HTERT RPE-1 (cell line): ENCODE measurements around the gene ARHGAP42.
"Not testable (repeated sequence)": the region's sequence is repeated elsewhere in the genome, so short reads cannot be mapped to it uniquely, and the experiment has no call there.

Source experiments
- in situ Hi-C: fragments of 300-500 bp; cut with MboI; formaldehyde crosslinking; loops from 4 replicates; pipeline ENCODE4 v1.14.3; 2020; ENCODE audit warnings: low sequenced_read_pairs

Gene ARHGAP42

DNA sequence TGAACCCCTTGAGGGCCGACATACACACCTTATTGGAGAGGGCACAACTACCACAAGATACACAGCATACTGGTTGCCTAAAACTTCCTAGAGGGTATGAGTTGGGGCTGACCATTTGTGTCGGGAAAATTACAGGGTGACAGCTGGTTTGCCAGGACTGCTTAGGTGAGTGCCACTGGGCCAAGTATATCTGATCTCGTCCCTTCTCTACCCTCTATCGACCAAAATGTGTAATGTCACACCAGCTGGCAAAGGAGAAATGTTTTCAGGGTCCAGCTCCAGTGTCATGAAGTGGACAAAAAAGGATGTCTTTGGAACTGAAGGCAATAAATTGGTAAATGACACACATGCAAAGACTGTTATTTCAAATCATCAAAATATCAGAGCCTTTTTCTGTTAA lies 316.4 kb downstream of the ARHGAP42 start:
- in situ Hi-C loops = no loop called here

DNA sequence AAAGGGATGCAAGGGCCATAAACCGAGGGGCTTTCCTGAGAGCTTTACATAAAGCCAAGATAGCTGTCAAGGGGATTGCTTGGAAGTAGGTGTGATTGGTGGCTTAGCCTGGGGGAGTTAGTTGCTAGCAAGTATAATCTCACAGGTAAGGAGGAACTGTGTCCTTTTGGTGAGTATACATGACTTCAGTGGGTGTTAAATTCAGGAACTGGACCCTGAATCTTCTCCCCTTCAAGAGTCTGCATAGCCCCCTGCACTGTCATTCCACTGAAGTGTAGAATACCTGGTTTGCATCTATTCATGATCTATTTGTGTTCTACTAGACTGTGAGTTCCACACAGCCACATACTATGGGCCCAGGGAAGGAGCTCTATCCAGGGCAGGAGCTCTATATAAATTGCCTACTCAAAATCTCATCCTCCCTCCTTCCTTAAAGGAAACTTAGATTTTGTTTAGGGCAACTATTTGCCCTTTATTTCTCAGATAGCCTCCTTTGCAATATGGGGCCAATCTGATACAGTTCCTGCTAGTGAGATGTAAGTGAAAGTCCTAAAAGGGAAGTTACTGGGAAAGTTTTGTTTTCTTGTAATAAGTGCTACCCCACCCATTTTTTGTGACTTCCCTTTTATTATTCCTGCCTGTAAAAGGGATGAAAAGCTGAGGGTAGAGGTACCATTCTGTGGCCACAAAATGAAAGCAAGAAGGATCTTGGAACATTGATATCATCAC lies 322.0 kb downstream of the ARHGAP42 start:
- in situ Hi-C loops = no loop called here

DNA sequence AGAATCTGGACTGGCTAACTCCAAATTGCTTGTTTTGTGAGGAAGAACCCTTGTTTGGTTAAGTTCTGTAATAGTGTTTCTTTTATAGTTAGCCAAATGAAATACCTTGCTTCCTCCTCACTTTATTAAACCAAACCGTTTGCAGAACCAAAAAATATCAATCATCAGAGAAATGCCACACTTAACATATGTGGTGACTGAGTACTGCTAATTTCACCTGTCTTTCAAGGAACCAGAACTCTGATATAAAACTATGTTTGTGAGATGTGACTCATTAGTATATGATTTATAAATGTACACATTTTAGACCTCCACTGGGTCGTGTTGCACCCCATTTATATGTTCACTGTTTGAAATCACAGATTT lies 322.6 kb downstream of the ARHGAP42 start:
- in situ Hi-C loops = no loop called here

DNA sequence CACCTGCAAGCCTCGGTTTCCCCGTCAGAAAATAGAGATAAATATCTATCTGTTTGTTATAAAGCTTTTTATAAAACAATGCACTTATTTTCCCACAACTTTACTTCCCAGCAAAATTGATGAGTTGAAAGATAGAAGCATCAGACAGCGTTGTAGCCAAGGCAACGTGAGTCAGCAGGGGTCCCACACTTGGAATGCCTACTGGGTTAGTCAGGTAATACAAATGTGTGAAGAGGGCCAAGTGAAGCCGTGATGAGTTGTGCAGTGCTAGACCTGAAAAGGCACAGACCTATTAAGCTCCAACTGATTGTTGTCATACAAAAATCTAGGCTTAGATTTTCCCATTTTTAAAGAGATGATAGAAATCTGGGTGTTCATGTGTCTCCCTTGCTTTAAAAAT lies 323.8 kb downstream of the ARHGAP42 start:
- in situ Hi-C loops = no loop called here

DNA sequence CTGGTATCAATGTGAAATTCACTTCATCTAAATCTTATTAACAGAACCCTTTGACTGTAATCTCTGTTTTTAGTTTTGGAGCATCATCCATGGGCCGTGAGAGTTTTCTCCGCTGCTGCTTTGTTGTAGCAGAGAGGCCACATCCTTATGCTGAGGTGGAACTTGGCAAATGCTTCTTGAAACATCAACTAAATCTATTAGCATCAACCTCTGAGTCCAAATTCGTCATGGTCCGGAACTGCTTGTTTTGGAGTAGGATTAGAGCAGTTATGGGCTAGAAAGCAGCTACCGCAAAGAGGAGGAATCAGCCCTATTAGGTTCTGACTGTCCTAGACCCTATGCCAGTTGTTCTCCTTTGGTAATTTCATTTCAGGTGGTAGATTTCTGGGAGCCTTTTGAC lies 324.8 kb downstream of the ARHGAP42 start:
- in situ Hi-C loops = no loop called here

DNA sequence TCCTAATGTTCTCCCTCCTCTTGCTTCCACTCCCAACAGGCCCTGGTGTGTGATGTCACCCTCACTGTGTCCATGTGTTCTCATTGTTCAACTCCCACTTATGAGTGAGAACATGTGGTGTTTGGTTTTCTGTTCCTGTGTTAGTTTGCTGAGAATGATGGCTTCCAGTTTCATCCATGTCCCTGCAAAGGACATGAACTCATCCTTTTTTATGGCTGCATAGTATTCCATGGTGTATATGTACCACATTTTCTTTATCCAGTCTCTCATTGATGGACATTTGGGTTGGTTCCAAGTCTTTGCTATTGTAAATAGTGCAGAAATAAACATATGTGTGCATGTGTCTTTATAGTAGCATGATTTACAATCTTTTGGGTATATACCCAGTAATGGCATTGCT lies 326.6 kb downstream of the ARHGAP42 start:
- in situ Hi-C loops = not testable (repeated sequence)

DNA sequence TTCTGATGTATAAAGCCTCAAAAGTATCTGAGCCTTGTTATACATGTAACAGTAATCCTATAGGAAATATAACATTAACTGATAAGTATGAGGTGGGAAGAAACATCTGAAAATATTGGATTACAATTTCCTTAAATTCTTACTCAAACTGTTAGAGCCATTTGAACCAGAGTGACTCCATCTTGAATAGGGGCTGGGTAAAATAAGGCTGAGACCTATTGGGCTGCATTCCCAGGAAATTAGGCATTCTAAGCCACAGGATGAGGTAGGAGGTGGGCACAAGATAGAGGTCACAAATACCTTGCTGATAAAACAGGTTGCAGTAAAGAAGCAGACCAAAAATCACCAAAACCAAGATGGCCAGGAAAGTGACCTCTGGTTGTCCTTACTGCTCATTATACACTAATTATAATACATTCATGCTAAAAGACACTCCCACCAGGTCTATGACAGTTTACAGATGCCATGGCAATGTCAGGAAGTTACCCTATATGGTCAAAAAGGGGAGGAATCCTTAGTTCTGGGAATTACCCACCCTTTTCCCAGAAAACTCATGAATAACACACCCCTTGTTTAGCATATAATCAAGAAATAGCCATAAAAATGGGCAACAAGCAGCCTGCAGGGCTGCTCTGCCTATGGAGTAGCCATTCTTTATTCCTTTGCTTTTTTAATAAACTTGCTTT lies 327.7 kb downstream of the ARHGAP42 start:
- in situ Hi-C loops = no loop called here

DNA sequence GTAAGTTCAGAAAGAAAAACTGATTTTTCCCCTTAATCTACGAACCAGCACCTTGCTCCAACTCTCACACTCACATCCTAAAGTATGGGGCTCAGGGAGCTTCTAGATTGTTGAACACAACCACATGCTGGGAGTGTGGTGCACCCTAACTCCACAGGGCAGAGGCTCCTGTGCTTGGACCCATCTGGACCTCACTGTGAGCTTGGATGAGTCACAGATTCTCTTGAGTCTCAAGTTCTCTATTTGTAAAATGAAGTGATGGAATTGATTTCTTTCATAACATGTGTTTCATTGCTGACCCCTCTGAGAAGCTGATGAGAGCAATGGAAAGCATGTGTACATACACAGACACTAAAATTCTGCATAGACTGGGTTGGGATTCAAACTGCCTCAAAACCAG lies 332.8 kb downstream of the ARHGAP42 start:
- in situ Hi-C loops = no loop called here

DNA sequence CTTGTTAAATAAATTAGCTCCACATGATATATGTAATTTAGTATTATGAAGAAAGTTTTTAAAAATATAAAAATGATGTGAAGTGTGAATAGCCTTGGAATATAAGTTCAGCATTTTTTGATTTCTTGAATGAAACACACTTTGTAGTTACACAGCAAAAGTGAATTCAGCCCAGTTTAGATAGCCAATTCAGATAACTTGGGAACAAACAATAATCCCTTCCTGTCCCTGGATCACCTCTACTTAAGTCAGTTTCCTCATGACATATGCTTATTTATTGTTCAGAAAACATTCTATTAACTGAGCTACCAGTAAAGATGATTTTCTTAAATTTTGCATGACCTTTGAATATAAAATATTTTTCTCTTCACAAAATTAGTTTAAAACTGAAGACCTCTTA lies 335.2 kb downstream of the ARHGAP42 start:
- in situ Hi-C loops = no loop called here

DNA sequence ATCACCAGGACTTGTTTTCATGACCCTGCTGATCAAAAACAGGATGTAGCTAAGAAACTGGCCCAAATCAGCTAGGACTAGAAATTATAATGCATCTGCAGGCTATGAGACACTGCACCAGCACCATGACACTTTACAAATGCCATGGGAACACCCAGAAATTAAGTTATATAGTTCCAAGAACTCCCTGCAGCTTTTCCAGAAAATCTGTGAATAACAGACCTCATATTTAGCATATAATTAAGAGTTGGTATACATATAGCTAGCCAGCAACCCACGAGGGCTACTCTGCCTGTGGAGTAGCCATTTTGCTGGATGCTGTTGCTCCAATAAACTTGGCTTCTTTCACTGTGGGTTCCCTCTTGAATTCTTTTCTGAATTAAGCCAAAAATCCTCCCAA lies 341.6 kb downstream of the ARHGAP42 start:
- in situ Hi-C loops = no loop called here

DNA sequence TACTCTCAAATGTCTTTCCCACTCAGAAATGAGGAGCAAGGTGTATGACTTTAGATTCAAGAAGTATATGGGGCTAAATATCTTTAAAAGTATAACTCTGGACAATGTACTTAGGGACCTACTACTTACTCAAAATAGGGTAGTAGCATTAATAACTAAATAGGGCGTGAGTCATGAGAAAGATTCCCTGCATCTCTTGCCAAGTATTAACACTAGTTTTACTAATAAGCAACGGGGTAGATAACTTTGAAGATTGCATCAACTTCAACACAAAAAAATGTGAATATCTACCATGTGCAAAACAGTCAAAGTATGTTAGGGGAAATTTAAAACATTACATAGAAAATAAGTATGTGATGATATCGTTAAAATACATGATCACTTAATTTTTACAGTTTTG lies 342.9 kb downstream of the ARHGAP42 start:
- in situ Hi-C loops = no loop called here

DNA sequence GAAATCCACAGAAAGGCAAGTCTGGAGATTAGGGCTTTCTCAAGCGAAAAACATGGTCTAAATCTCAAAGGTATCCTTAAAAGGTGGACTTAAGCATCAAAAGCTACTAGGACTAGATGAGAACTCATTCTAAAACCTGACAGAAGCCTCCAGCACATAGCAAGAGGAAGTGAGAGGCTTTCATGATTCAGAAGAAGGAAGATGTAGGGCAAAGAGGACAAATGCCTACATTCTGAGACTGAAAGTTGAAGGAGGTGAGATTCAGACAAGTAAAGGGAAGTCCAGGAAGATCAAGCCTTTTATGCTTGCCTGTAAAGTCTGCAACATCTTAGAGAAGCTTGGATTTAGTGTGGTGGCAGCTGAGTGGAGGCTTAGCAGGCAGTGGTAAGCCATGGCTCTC lies 343.6 kb downstream of the ARHGAP42 start:
- in situ Hi-C loops = no loop called here

DNA sequence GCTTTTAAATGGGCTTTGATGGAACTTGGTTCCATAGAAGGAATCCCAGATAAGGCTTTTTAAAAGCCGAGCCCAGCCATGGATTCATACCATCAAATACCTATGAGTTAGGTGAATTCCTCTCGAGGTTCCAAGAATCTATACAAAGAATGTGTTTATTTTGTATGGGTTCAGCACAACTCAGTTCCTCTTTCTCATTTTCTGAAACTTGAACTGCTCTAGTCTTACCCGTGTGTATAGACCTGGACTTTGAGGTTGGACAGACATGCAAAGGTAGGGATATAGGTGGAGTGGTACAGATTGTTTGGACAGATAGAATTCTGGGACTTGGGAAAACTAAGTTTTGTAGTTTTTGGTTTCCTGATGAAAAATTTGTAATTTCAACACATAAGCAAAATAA lies 344.6 kb downstream of the ARHGAP42 start:
- in situ Hi-C loops = no loop called here

DNA sequence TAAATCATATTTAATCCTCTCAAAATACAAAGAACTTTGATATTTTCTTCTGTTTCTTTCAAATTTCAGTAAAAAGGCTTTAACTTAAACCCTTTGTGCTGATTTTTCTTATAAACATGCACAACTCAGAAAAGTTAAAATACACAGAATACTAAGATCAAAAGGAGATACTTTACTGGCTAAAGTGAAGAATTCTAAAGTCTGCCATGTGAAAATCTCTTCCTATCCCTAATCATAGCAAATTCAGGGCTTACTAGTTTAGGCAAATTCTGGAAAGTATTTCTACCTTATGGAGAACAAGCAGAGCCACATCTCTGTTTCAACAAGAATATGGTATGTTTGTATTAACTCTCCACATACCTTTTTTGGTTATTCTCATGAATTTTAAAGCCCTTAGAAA lies 345.9 kb downstream of the ARHGAP42 start:
- in situ Hi-C loops = no loop called here

DNA sequence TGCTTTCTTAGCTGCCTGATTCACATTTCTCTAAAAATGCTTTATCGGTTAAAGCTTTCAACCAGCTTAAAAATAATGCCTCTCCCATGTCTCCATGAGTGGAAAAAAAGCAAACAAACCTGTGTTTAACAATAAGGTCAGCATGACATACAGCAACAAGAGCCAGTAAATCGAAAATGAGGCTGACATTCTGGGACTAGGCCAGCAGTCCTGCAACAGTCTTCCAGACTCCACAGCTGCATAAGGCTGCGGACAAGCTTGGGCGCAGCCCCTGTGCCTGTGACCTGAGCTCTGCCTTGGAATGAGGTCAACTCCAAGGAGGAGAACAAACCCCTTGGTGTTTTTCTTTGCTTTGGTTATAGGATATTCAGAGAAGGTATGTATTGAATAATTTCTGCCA lies 347.0 kb downstream of the ARHGAP42 start:
- in situ Hi-C loops = no loop called here

DNA sequence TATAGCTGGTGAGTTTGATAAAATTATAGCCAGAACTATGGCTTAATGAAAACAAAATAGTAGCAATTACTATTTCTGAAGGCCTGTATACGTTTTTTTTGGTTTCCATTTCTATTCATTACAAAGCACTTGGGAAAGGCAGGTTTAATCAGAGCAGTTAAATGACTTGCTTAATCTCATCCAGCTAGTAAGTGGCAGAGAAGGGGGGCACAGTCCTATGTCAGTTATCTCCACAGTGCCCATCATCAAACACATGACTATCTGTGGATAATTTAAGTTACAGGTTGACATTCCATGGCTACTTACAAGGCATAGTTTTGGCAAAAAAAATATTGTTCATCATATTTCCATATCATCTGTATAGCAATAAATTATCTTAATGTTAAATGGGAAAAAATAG lies 348.8 kb downstream of the ARHGAP42 start:
- in situ Hi-C loops = no loop called here
